Esophagus squamous epithelium (tissue), 5 donors: Measurements from ENCODE around the gene FUBP3. TPM values are rescaled to one million over a fixed set of nuclear protein-coding genes. Genes with fewer than 3 reads are reported as not detected.

Source experiments
- DNase-seq: peaks from one replicate; lab custom pipeline; 2025; lab: John Stamatoyannopoulos, UW
- H3K27ac ChIP-seq, 4 donors: fragments of 200-600 bp; sonication (generic); one replicate each; pipeline ENCODE4 v1.5.1; 2016 to 2019; ENCODE audit warnings: mild to moderate bottlenecking in 1 of 4
- H3K27me3 ChIP-seq, 4 donors: fragments of 200-600 bp; sonication (generic); 1 replicate in 3 of 4; 2 replicates in 1 of 4; pipeline versions ENCODE4 v1.5.1 to v1.6.0; 2017 to 2021; ENCODE audit warnings: antibody characterized with exemption in 1 of 4
- H3K36me3 ChIP-seq, 3 donors: fragments of 200-600 bp; sonication (generic); one replicate each; pipeline ENCODE4 v1.5.1; 2016 to 2019
- H3K4me1 ChIP-seq, 3 donors: fragments of 200-600 bp; sonication (generic); one replicate each; pipeline ENCODE4 v1.5.1; 2017 to 2019
- H3K4me3 ChIP-seq, 4 donors: fragments of 200-600 bp; sonication (generic); 1 replicate in 3 of 4; 2 replicates in 1 of 4; pipeline ENCODE4 v1.5.1; 2016 to 2019; ENCODE audit warnings: mild to moderate bottlenecking in 2 of 4, moderate library complexity in 1 of 4
- H3K9me3 ChIP-seq, 3 donors: fragments of 200-600 bp; sonication (generic); one replicate each; pipeline ENCODE4 v1.5.1; 2016 to 2019
- POLR2A ChIP-seq, 4 donors: fragments of 450-650 bp; IDR thresholded peaks; one replicate each; pipeline ENCODE4 v1.6.1; 2017; ENCODE audit warnings: antibody characterized with exemption in 4 of 4, mild to moderate bottlenecking in 4 of 4, moderate library complexity in 3 of 4
- whole genome bisulfite sequencing, 2 donors: methylation state at CpG; one replicate each; pipeline ENCODE4 v1.1.5; 2018; 5-methylcytosine and 5-hydroxymethylcytosine counted together
- intact Hi-C: fragments of 100-400 bp; cut with DNase I; formaldehyde crosslinking; loops from one replicate; pipeline ENCODE4 v1.15.0; 2022
- total RNA-seq, 4 donors: library from RNA; depleted of rRNA; stranded (reverse); fragments of >200 nt; gene quantifications; one replicate each; pipeline ENCODE4 v1.1.0, GENCODE V29; 2016
- TF ChIP-seq, protein P1 (sequence below), 6 experiments: fragments of 450-650 bp in 4 of 6; fragments of 200-600 bp in 2 of 6; sonication (generic) in 2 of 6; IDR thresholded peaks; one replicate each; pipeline ENCODE4 v1.5.1; 2016 to 2019; ENCODE audit warnings: antibody characterized with exemption in 6 of 6, mild to moderate bottlenecking in 4 of 6, moderate library complexity in 4 of 6
- donor health status: DM: yes; HTN: yes; CAD: no.

The FUBP3 gene
- total RNA-seq, 4 donors from 2014 or later = 28.2 to 39.0 (median 33.9) TPM

DNA sequence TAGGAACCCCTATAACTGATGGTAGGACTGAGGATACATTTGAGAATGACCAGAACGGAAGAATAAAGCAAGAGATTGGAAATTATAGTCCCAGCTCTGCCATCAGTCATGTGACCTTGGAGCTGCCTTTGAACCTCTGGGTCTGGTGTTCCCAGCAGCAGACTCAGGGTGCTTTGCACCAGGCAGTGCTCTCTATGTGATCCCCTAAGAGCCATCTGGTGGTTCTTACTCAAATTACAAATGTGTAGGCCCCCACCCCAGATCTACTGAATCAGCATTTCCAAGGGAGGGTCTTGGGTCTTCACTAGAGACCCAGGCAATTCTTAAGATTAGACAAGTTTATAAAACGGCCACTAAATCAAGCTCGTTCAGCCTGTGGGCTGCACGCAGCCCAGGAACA lies 44.8 kb downstream of the FUBP3 start:
- no peak overlapping the region for H3K27ac ChIP-seq
- TF ChIP-seq POLR2A (IDR thresholded peaks at IDR 0.05) = no peak
- TF ChIP-seq, protein P1, sequence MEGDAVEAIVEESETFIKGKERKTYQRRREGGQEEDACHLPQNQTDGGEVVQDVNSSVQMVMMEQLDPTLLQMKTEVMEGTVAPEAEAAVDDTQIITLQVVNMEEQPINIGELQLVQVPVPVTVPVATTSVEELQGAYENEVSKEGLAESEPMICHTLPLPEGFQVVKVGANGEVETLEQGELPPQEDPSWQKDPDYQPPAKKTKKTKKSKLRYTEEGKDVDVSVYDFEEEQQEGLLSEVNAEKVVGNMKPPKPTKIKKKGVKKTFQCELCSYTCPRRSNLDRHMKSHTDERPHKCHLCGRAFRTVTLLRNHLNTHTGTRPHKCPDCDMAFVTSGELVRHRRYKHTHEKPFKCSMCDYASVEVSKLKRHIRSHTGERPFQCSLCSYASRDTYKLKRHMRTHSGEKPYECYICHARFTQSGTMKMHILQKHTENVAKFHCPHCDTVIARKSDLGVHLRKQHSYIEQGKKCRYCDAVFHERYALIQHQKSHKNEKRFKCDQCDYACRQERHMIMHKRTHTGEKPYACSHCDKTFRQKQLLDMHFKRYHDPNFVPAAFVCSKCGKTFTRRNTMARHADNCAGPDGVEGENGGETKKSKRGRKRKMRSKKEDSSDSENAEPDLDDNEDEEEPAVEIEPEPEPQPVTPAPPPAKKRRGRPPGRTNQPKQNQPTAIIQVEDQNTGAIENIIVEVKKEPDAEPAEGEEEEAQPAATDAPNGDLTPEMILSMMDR (IDR thresholded peaks at IDR 0.05) = no peak
- intact Hi-C loops = no loop called here
- WGBS, 2 donors = 88 to 97% methylated on average over 4 of the region's 4 CpGs
- H3K9me3 ChIP-seq = no peaks in the 10 kb centered on the region
- H3K4me3 ChIP-seq = no peak overlapping the region
- no peaks in the 10 kb centered on the region for H3K27me3 ChIP-seq
- no peak for DNase-seq
- peaks cover 37 to 100% (median 49%) of the 10 kb centered on the region in 3 donors for H3K36me3 ChIP-seq
- no peaks in the 10 kb centered on the region for H3K4me1 ChIP-seq

DNA sequence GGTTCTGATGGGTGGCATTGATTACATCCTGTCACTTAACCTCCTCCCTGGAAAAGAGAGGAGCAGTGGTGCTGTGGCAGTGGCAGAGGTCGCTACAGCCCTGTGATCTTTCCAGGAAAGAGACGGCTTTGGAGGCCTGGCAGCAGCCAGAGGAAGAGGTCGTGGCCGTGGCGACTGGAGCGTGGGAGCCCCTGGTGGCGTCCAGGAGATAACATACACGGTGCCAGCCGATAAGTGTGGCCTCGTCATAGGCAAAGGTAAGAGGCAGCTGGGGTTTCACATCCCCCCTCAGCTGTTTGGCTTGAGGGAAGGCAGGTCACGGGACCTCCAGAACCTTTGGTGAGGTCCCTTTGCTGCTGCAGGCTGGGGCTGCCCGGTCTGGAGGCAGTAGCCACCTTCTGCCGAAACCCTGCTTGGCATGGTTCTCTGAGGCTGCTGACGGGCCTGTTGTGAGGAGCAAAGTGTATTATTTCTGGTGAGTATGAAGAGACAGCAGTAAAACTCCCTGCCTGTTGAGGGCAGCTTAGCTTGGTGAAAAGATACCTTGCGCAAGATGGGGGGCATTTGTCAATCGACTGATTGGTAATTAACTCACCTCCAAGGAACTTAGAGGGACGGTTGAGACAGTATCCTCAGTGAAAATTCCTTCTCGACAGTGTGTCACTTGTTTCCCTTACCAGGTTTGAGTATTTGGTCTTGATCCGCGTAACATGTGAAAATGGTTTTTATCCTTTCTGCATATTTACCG lies 47.0 kb downstream of the FUBP3 start:
- intact Hi-C loops = no loop called here
- Histone ChIP-seq H3K27ac (no peak overlapping the region), H3K27me3 (no peaks in the 10 kb centered on the region), H3K9me3 (no peaks in the 10 kb centered on the region), H3K4me3 (no peak overlapping the region), H3K4me1 (no peaks in the 10 kb centered on the region), H3K36me3 (peaks cover 43 to 100% (median 54%) of the 10 kb centered on the region in 3 donors)
- TF ChIP-seq, protein P1 (IDR thresholded peaks at IDR 0.05) = peak in 1 of 6 experiments; percentile 9
- TF ChIP-seq POLR2A (IDR thresholded peaks at IDR 0.05) = no peak
- DNase-seq = no peak
- 79 to 86% methylated on average over 15 to 18 of the region's 21 CpGs for WGBS, 2 donors

DNA sequence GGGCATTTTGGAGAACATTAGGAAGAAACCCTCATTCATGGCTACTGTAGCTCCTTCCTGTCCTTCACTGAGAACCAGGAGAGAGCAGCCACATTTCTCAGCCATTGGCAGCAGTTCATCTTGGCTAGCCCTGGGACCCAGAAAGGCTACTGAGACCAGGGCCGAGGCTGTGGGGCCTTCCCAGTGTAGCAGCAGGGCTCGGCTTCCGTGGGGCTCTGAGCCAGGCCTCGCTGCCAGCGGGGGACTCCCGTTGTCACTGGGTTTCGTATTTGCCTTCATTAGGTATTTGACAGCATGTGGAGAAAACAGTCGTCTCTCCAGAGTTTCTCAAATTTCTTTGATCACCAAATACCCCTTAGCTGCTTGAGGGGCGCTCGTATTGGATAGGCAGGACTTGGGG lies 47.7 kb downstream of the FUBP3 start:
- intact Hi-C loops = no loop called here
- DNase-seq = no peak
- TF ChIP-seq POLR2A (IDR thresholded peaks at IDR 0.05) = no peak
- TF ChIP-seq, protein P1 (IDR thresholded peaks at IDR 0.05) = no peak
- H3K27ac ChIP-seq = no peak overlapping the region
- no peaks in the 10 kb centered on the region for H3K9me3 ChIP-seq
- H3K36me3 ChIP-seq = peaks cover 44 to 100% (median 60%) of the 10 kb centered on the region in 3 donors
- H3K27me3 ChIP-seq = no peaks in the 10 kb centered on the region
- WGBS, 2 donors = 91 to 95% methylated on average over 4 to 6 of the region's 10 CpGs
- no peaks in the 10 kb centered on the region for H3K4me1 ChIP-seq
- no peak overlapping the region for H3K4me3 ChIP-seq

DNA sequence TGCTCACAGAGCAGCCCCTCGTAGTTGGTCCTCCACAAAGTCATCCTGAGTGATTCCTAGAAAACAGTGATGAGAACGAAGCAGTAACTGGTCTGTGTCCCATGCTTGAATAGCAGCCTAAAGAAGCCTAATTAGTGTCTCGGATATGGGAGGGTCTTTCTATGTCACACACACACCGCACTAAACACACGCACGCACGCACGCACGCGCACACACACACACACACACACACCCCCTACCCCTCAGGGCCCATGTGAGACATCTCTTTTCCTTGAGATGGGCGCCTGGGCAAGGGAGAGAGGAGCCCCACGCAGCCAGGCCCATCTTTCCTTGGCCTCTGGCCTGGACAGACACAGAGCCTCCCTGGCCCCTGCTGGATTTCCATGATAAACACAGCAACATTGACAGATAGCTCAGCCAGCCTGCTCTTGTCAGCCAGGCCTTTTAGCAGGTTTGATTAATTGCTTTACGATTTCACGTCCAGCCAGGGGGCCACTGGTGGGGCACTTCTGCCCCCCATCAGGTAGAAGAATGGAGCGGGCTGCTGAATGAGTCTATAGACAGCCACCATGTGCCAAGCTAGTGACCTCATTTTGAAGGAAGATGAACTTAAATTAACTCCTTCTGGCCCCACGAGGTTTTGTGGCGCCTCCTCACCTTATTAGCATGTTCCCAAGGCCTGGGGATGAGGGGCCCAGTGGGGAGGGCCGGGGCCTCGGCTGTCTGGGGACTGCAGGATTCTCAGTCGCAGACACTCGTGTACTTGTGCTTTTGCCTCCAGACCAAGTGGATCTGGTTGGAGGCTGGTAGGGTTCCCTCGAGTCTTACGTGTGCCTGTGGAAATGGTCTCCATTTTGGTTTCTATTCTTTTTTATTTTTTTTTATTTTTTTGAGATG lies 48.8 kb downstream of the FUBP3 start:
- Histone ChIP-seq H3K27ac (no peak overlapping the region), H3K4me1 (no peaks in the 10 kb centered on the region), H3K4me3 (no peak overlapping the region), H3K27me3 (no peaks in the 10 kb centered on the region), H3K9me3 (no peaks in the 10 kb centered on the region), H3K36me3 (peaks cover 48 to 100% (median 69%) of the 10 kb centered on the region in 3 donors)
- TF ChIP-seq, protein P1 (IDR thresholded peaks at IDR 0.05) = no peak
- TF ChIP-seq POLR2A (IDR thresholded peaks at IDR 0.05) = no peak
- intact Hi-C loops = no loop called here
- 85% methylated on average over 16 to 22 of the region's 23 CpGs for WGBS, 2 donors
- DNase-seq = no peak
